GM18519 (cell line): ENCODE results near the gene ZMPSTE24.

Experiments
- ATAC-seq: cut with Tn5 transposase; IDR thresholded peaks from one replicate; pipeline ENCODE4 v1.9.1; 2021; ENCODE audit warnings: mild to moderate bottlenecking, moderate library complexity; ENCODE audit not compliant: unreplicated experiment, low FRiP score

The ZMPSTE24 gene

GRCh38 chr1:40257313-40257687, 736 bp upstream of the ZMPSTE24 start:
- ATAC-seq = peak; percentile 9

- no peak for ATAC-seq
Observed at GRCh38 chr1:40258445-40258769, 371 bp downstream of the ZMPSTE24 start.

GRCh38 chr1:40264354-40264781, 6.3 kb downstream of the ZMPSTE24 start:
- no peak for ATAC-seq

GRCh38 chr1:40265298-40265697, 7.3 kb downstream of the ZMPSTE24 start:
- ATAC-seq = no peak

- no peak for ATAC-seq
Observed at GRCh38 chr1:40265919-40266318, 7.9 kb downstream of the ZMPSTE24 start.

- ATAC-seq = no peak
Observed at GRCh38 chr1:40266786-40267535, 8.9 kb downstream of the ZMPSTE24 start.

- no peak for ATAC-seq
Observed at GRCh38 chr1:40267767-40268187, 9.7 kb downstream of the ZMPSTE24 start.

- no peak for ATAC-seq
Observed at GRCh38 chr1:40268211-40268610, 10.2 kb downstream of the ZMPSTE24 start.

- ATAC-seq = no peak
Observed at GRCh38 chr1:40270152-40270834, 12.3 kb downstream of the ZMPSTE24 start.

- no peak for ATAC-seq
Observed at GRCh38 chr1:40272653-40273213, 14.7 kb downstream of the ZMPSTE24 start.

GRCh38 chr1:40273547-40274166, 15.6 kb downstream of the ZMPSTE24 start:
- no peak for ATAC-seq

- ATAC-seq = no peak
Observed at GRCh38 chr1:40274331-40274730, 16.3 kb downstream of the ZMPSTE24 start.

GRCh38 chr1:40276122-40276521, 18.1 kb downstream of the ZMPSTE24 start:
- ATAC-seq = no peak

GRCh38 chr1:40281853-40282252, 23.8 kb downstream of the ZMPSTE24 start:
- ATAC-seq = no peak

GRCh38 chr1:40291293-40291692, 33.3 kb downstream of the ZMPSTE24 start:
- no peak for ATAC-seq

- no peak for ATAC-seq
Observed at GRCh38 chr1:40299366-40300248, 41.6 kb downstream of the ZMPSTE24 start.

GRCh38 chr1:40300249-40300567, 42.2 kb downstream of the ZMPSTE24 start:
- no peak for ATAC-seq

- ATAC-seq = no peak
Observed at GRCh38 chr1:40300651-40301050, 42.6 kb downstream of the ZMPSTE24 start.

GRCh38 chr1:40301066-40301465, 43.0 kb downstream of the ZMPSTE24 start:
- ATAC-seq = no peak

GRCh38 chr1:40301541-40302299, 43.7 kb downstream of the ZMPSTE24 start:
- no peak for ATAC-seq
